Mesendoderm (in vitro differentiated cells): Measurements from ENCODE around the gene ZCCHC7. TPM values are rescaled to one million over a fixed set of nuclear protein-coding genes. Genes with fewer than 3 reads are reported as not detected.
"Not testable (repeated sequence)": the region's sequence is repeated elsewhere in the genome, so short reads cannot be mapped to it uniquely, and the experiment has no call there.

Experiments used
- DNase-seq: peaks from one replicate; pipeline ENCODE4 v3.0.0; 2013
- H2AK5ac ChIP-seq: 2 replicates; pipeline ENCODE4 v1.6.1; 2013; ENCODE audit warnings: low read length, inconsistent platforms
- H2BK120ac ChIP-seq: 2 replicates; pipeline ENCODE4 v1.6.1; 2013; ENCODE audit warnings: low read depth, mild to moderate bottlenecking, low read length, moderate library complexity, mixed read lengths
- H2BK15ac ChIP-seq: replicated peaks from 2 replicates; pipeline ENCODE4 v1.6.1; 2013; ENCODE audit warnings: low read depth, mild to moderate bottlenecking, moderate library complexity
- H2BK5ac ChIP-seq: 2 replicates; pipeline ENCODE4 v1.6.1; 2013; ENCODE audit warnings: low read length, inconsistent platforms
- H3K18ac ChIP-seq: 2 replicates; pipeline ENCODE4 v1.6.1; 2013; ENCODE audit warnings: mild to moderate bottlenecking, low read length, mixed read lengths
- H3K23ac ChIP-seq: one replicate; pipeline ENCODE4 v1.6.1; 2013; ENCODE audit warnings: low read length
- H3K27ac ChIP-seq: 2 replicates; pipeline ENCODE4 v1.5.1; 2013; ENCODE audit warnings: low read depth, mild to moderate bottlenecking, inconsistent platforms, low read length, moderate library complexity
- H3K27me3 ChIP-seq: 2 replicates; pipeline ENCODE4 v1.6.1; 2013; ENCODE audit warnings: low read length, control low read depth, mild to moderate bottlenecking, inconsistent platforms; ENCODE audit not compliant: insufficient read depth, poor library complexity
- H3K36me3 ChIP-seq: 2 replicates; pipeline ENCODE4 v1.6.1; 2013; ENCODE audit warnings: low read length, inconsistent platforms; ENCODE audit not compliant: control insufficient read depth, insufficient read depth
- H3K4ac ChIP-seq: one replicate; pipeline ENCODE4 v1.6.1; 2013; ENCODE audit warnings: low read depth, mild to moderate bottlenecking, low read length, moderate library complexity
- H3K4me1 ChIP-seq: 2 replicates; pipeline ENCODE4 v1.6.1; 2013; ENCODE audit warnings: low read depth, low read length, inconsistent platforms; ENCODE audit not compliant: control insufficient read depth
- H3K4me2 ChIP-seq: 2 replicates; pipeline ENCODE4 v1.6.1; 2013; ENCODE audit warnings: low read length
- H3K4me3 ChIP-seq: 2 replicates; pipeline ENCODE4 v1.5.1; 2013; ENCODE audit warnings: mild to moderate bottlenecking, low read length
- H3K56ac ChIP-seq: one replicate; pipeline ENCODE4 v1.6.1; 2013; ENCODE audit warnings: low read length
- H3K79me1 ChIP-seq: 2 replicates; pipeline ENCODE4 v1.6.1; 2013; ENCODE audit warnings: low read length, inconsistent platforms
- H3K79me2 ChIP-seq: 2 replicates; pipeline ENCODE4 v1.6.1; 2013; ENCODE audit warnings: mild to moderate bottlenecking, low read length; ENCODE audit not compliant: control insufficient read depth, insufficient read depth
- H3K9ac ChIP-seq: 2 replicates; pipeline ENCODE4 v1.6.1; 2013; ENCODE audit warnings: low read length, inconsistent platforms
- H4K5ac ChIP-seq: one replicate; pipeline ENCODE4 v1.6.1; 2013; ENCODE audit warnings: low read length
- H4K8ac ChIP-seq: one replicate; pipeline ENCODE4 v1.6.1; 2013; ENCODE audit warnings: low read depth, mild to moderate bottlenecking, control low read depth, low read length, moderate library complexity
- WGBS: extraction: QIAGEN DNeasy Blood & Tissue Kit; methylation state at CpG from one replicate; pipeline ENCODE4 v1.1.7; 2013; ENCODE audit warnings: low lambda C conversion rate, missing lambda C conversion rate; ENCODE audit not compliant: insufficient coverage; ENCODE audit errors: extremely low coverage; 5-methylcytosine and 5-hydroxymethylcytosine counted together
- polyA plus RNA-seq, 2 experiments: library from polyadenylated mRNA; stranded (reverse); fragments of 200-250 nt; gene quantifications; one replicate each; pipeline ENCODE4 v1.2.3, GENCODE V29; 2013

ZCCHC7 gene
- polyA plus RNA-seq (2013, experiment 1 of 2), result 33.4 TPM
- polyA plus RNA-seq (2013, experiment 2 of 2), result 33.7 TPM

DNA sequence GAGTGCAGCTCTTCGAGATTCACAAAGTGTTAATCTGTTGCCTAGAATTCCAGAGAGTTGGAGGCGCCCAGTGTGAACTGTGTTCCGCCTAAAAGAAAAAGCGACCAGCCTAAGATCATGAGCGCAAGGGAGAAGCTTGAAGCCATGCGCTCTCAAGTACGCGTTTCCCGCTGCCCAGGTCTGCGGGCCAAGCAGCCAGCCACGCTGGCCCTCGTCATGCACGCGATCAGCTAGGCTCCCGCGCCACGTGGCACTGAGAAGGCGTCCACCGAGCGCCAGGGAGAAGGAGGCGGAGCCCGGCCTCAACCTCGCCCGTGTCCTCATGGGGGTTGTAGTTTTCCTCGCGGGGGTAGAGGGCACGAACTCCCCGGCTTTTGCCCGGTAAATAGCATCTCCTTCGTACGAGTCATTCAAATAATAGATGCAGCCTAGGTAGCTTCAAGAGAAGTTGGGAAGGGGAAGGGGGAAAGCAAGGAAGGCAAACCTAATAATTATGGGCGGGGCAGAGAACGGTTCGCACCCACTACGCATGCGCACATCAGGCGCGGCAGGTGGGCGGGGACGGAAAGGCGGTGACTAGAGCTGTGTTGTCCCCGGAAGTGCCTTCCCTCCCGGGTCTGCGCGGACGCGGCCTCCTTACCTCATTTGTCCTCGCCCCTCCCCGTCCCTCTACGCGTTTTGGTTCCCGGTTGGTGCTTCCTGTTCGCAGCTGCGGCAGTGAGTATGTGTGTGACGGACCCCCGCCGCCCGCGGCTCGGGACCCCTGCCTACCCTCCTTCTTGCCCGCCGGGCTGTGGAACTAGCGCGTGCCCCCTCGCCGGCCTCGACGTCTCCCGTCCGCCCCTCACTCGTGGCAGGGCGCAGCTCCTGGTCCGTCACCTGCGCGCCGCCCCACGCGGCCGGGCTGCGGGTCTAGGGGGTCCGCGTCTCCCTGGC lies at the start of gene ZCCHC7:
Gene ZCCHC7, plus strand, starts transcription at position 668 of the 936 bp plus-strand sequence.
- Histone ChIP-seq H4K8ac (no peak within 1 kb of the TSS), H3K4me1 (peaks cover 1% of the 10 kb centered on the region), H3K56ac (peak within 1 kb of the TSS; percentile 99), H3K27me3 (no peaks in the 10 kb centered on the region), H3K27ac (peak within 1 kb of the TSS; percentile 43), H2AK5ac (no peak within 1 kb of the TSS), H3K23ac (no peak within 1 kb of the TSS), H3K9ac (peak within 1 kb of the TSS; percentile 92), H3K4me2 (peak within 1 kb of the TSS; percentile 90), H4K5ac (peak within 1 kb of the TSS; percentile 93), H2BK120ac (no peak within 1 kb of the TSS), H3K79me1 (peaks cover 2% of the 10 kb centered on the region), H3K4me3 (peak within 1 kb of the TSS; percentile 86), H3K79me2 (peaks cover 14% of the 10 kb centered on the region), H3K18ac (peak within 1 kb of the TSS; percentile 81), H2BK15ac (no peak within 1 kb of the TSS), H3K36me3 (no peaks in the 10 kb centered on the region), H3K4ac (peak within 1 kb of the TSS; percentile 65), H2BK5ac (peak within 1 kb of the TSS; percentile 85)
- WGBS, result no CpG with 5 or more reads among the region's 82 CpGs
- peak; percentile 96 for DNase-seq

DNA sequence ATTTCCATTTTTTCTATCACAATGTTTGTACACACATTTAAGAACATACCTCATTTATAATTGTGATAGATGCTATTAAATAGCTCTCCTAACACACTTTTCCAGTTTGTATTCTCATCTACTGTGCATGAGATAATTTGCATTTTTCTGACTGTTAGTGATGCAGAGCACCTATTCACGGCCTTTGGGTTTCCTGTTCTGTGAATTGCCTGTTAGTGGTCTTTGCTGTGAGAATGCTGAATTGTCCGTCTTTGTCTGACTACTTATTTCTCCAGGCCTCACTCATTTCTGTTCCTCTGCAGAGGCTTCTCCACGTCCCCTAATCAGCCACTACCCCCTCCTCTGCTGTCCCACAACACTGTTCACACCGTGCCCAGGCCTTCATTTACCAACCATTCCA lies 45.6 kb upstream of the ZCCHC7 start:
- H3K79me1 ChIP-seq, H4K5ac ChIP-seq, H2BK120ac ChIP-seq, DNase-seq, H3K4me3 ChIP-seq, H3K23ac ChIP-seq, H4K8ac ChIP-seq, H3K9ac ChIP-seq, H2BK15ac ChIP-seq, H3K18ac ChIP-seq, H3K4me1 ChIP-seq, H3K56ac ChIP-seq, H3K27me3 ChIP-seq, H3K79me2 ChIP-seq, H3K4ac ChIP-seq, H3K27ac ChIP-seq, H2BK5ac ChIP-seq, H3K4me2 ChIP-seq, H2AK5ac ChIP-seq, H3K36me3 ChIP-seq: not testable (repeated sequence)
- no CpG with 5 or more reads among the region's 4 CpGs for WGBS

DNA sequence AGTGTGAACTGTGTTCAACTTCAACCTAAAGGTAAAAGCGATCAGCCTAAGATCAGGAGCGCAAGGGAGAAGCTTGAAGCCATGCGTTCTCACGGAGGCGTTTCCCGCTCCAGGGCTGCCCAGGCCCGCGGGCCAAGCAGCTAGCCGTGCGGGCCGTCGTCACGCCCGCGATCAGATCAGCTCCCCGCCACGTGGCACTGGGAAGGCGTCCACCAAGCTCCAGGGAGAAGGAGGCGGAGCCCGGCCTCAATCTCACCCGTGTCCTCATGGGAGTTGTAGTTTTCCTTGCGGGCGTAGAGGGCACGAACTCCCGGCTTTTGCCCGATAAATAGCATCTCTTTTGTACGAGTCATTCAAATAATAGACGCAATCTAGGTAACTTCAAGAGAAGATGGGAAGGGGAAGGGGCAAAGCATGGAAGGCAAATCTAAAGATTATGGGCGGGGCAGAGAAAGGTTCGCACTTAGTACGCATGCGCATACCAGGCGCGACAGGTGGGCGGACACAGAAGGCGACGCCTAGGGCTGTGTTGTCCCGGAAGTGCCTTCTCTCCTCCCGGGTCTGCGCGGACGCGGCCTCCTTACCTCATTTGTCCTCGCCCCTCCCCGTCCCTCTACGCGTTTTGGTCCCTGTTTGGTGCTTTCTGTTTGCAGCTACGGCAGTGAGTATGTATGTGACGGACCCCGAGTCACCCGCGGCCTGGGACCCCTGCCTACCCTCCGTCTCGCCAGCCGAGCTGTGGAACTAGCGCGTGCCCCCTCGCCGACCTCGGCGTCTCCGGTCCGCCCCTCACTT lies 40.8 kb upstream of the ZCCHC7 start:
- H3K4me2 ChIP-seq, result peak overlapping the region; percentile 58
- peak overlapping the region; percentile 29 for H3K23ac ChIP-seq
- DNase-seq, result peak; percentile 96
- no peak overlapping the region for H2BK5ac ChIP-seq
- peak overlapping the region; percentile 60 for H3K4ac ChIP-seq
- no peak overlapping the region for H4K5ac ChIP-seq
- peaks cover 3% of the 10 kb centered on the region for H3K79me1 ChIP-seq
- H3K27me3 ChIP-seq, result no peaks in the 10 kb centered on the region
- no peak overlapping the region for H2AK5ac ChIP-seq
- no CpG with 5 or more reads among the region's 63 CpGs for WGBS
- no peak overlapping the region for H2BK15ac ChIP-seq
- H3K36me3 ChIP-seq, result no peaks in the 10 kb centered on the region
- peak overlapping the region; percentile 87 for H3K9ac ChIP-seq
- H3K18ac ChIP-seq, result no peak overlapping the region
- H3K79me2 ChIP-seq, result peaks cover 3% of the 10 kb centered on the region
- peak overlapping the region; percentile 81 for H3K4me3 ChIP-seq
- no peak overlapping the region for H4K8ac ChIP-seq
- H3K56ac ChIP-seq, result peak overlapping the region; percentile 95
- H3K4me1 ChIP-seq, result no peaks in the 10 kb centered on the region
- no peak overlapping the region for H3K27ac ChIP-seq
- no peak overlapping the region for H2BK120ac ChIP-seq

DNA sequence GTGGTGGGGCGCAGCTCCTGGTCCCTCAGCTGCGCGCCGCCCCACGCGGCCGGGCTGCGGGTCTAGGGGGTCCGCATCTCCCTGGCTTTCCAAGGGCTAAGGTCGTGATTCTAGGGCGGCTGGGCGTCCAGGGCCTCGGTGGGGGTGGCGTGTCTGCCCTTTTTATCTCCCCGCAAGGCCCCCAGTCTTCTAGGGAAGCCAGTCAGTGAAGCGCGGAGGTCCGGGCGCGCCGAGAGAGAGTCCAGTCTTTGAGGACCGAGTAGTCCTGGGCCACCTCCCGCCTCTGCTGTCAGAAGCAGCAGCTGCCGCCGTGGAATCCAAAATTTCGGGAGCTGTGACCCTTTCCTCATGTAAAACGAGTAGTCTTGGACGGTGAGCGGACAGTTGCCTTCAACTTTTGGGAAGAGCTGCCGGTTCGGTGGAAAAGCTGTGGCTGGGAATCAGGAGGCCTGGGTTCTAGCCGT lies 40.2 kb upstream of the ZCCHC7 start:
- not testable (repeated sequence) for H3K79me2 ChIP-seq, H4K8ac ChIP-seq, H3K79me1 ChIP-seq, H3K27ac ChIP-seq, H3K4me1 ChIP-seq, H2BK5ac ChIP-seq, H3K18ac ChIP-seq, H2BK15ac ChIP-seq, H4K5ac ChIP-seq, H3K27me3 ChIP-seq, H2BK120ac ChIP-seq, H3K36me3 ChIP-seq, DNase-seq, H2AK5ac ChIP-seq
- Histone ChIP-seq H3K9ac (peak overlapping the region; percentile 87), H3K56ac (peak overlapping the region; percentile 95), H3K23ac (peak overlapping the region; percentile 29), H3K4ac (peak overlapping the region; percentile 60), H3K4me2 (peak overlapping the region; percentile 58), H3K4me3 (peak overlapping the region; percentile 81)
- no CpG with 5 or more reads among the region's 32 CpGs for WGBS

DNA sequence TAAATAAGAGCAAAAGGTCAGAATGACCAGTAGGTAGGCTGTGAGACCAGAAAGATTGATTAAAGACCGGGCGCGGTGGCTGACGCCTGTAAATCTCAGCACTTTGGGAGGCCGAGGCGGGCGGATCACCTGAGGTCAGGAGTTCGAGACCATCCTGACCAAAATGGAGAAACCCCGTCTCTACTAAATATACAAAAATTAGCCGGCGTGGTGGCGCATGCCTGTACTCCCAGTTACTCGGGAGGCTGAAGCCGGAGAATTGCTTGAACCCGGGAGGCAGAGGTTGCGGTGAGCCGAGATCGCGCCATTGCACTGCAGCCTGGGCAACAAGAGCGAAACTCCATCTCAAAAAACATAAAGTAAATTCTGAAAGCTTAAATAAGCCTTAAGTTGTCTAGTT lies 38.9 kb upstream of the ZCCHC7 start:
- H3K4me3 ChIP-seq, H3K4me1 ChIP-seq, H2AK5ac ChIP-seq, H3K56ac ChIP-seq, H3K27ac ChIP-seq, H3K23ac ChIP-seq, H3K18ac ChIP-seq, H2BK120ac ChIP-seq, DNase-seq, H3K27me3 ChIP-seq, H3K79me2 ChIP-seq, H3K79me1 ChIP-seq, H2BK5ac ChIP-seq, H3K4ac ChIP-seq, H3K36me3 ChIP-seq, H4K5ac ChIP-seq, H3K9ac ChIP-seq, H3K4me2 ChIP-seq, H4K8ac ChIP-seq, H2BK15ac ChIP-seq: not testable (repeated sequence)
- WGBS, result no CpG with 5 or more reads among the region's 20 CpGs
